Mesenchymal stem cell (in vitro differentiated cells and primary cell): ENCODE data around the gene UBB.

ENCODE experiments used
- DNase-seq: peaks from one replicate; pipeline ENCODE4 v3.0.0-alpha.2; 2013
- H2AFZ ChIP-seq: one replicate; pipeline ENCODE4 v1.6.1; 2013; ENCODE audit warnings: low read depth, mild to moderate bottlenecking, control low read depth, inconsistent platforms, low read length, moderate library complexity
- H2AK5ac ChIP-seq: 2 replicates; pipeline ENCODE4 v1.6.1; 2013; ENCODE audit warnings: low read length, moderate library complexity, mild to moderate bottlenecking, inconsistent platforms; ENCODE audit not compliant: severe bottlenecking
- H2BK120ac ChIP-seq: one replicate; pipeline ENCODE4 v1.6.1; 2013; ENCODE audit warnings: low read depth, mild to moderate bottlenecking, inconsistent platforms, low read length, moderate library complexity
- H2BK12ac ChIP-seq, 2 experiments: one replicate each; pipeline ENCODE4 v1.6.1; 2013; ENCODE audit warnings: inconsistent platforms in 2 of 2, low read length in 2 of 2, mild to moderate bottlenecking in 2 of 2, moderate library complexity in 2 of 2, control low read depth in 1 of 2
- H2BK15ac ChIP-seq: one replicate; pipeline ENCODE4 v1.6.1; 2013; ENCODE audit warnings: mild to moderate bottlenecking, low read depth, inconsistent platforms; ENCODE audit not compliant: poor library complexity, severe bottlenecking
- H2BK5ac ChIP-seq: 2 replicates; pipeline ENCODE4 v1.6.1; 2013; ENCODE audit warnings: low read depth, mild to moderate bottlenecking, low read length, control low read depth, inconsistent platforms; ENCODE audit not compliant: poor library complexity, severe bottlenecking
- H3K14ac ChIP-seq, 2 experiments: one replicate each; pipeline ENCODE4 v1.6.1; 2013; ENCODE audit warnings: inconsistent platforms in 2 of 2, low read length in 2 of 2, control low read depth in 1 of 2, mild to moderate bottlenecking in 1 of 2, moderate library complexity in 1 of 2
- H3K18ac ChIP-seq, 2 experiments: one replicate each; pipeline ENCODE4 v1.6.1; 2013; ENCODE audit warnings: inconsistent platforms in 2 of 2, low read length in 2 of 2, control low read depth in 1 of 2, low read depth in 1 of 2, mild to moderate bottlenecking in 1 of 2
- H3K23ac ChIP-seq, 2 experiments: one replicate each; pipeline ENCODE4 v1.6.1; 2013; ENCODE audit warnings: inconsistent platforms in 2 of 2, low read length in 2 of 2, mild to moderate bottlenecking in 2 of 2, moderate library complexity in 2 of 2, control low read depth in 1 of 2
- H3K27ac ChIP-seq: 2 replicates; pipeline ENCODE4 v1.5.1; 2013; ENCODE audit warnings: mild to moderate bottlenecking, moderate library complexity, low read length, control low read depth, inconsistent platforms; ENCODE audit not compliant: poor library complexity, severe bottlenecking
- H3K27me3 ChIP-seq, 2 experiments: 2 replicates each; pipeline versions ENCODE4 v1.6.1 to v1.7.0; 2013; ENCODE audit warnings: low read length in 2 of 2, mild to moderate bottlenecking in 2 of 2, moderate library complexity in 2 of 2, control low read depth in 1 of 2, inconsistent platforms in 1 of 2; ENCODE audit not compliant: control insufficient read depth in 1 of 2, insufficient read depth in 1 of 2
- H3K36me3 ChIP-seq, 2 experiments: 2 replicates each; pipeline versions ENCODE4 v1.6.1 to v1.7.0; 2013; ENCODE audit warnings: low read length in 2 of 2, control low read depth in 1 of 2, inconsistent platforms in 1 of 2, low read depth in 1 of 2, mild to moderate bottlenecking in 1 of 2; ENCODE audit not compliant: insufficient read depth in 2 of 2, control insufficient read depth in 1 of 2
- H3K4ac ChIP-seq, 2 experiments: one replicate each; pipeline ENCODE4 v1.6.1; 2013; ENCODE audit warnings: inconsistent platforms in 2 of 2, low read length in 2 of 2, mild to moderate bottlenecking in 2 of 2, moderate library complexity in 2 of 2, control low read depth in 1 of 2, low read depth in 1 of 2
- H3K4me1 ChIP-seq: 2 replicates; pipeline ENCODE4 v1.6.1; 2013; ENCODE audit warnings: low read depth, low read length, control low read depth; ENCODE audit not compliant: control insufficient read depth, insufficient read depth
- H3K4me2 ChIP-seq: 2 replicates; pipeline ENCODE4 v1.6.1; 2013; ENCODE audit warnings: low read length, mild to moderate bottlenecking, inconsistent platforms; ENCODE audit not compliant: poor library complexity, severe bottlenecking
- H3K4me3 ChIP-seq, 2 experiments: 2 replicates each; pipeline versions ENCODE4 v1.5.1 to v1.7.0; 2013; ENCODE audit warnings: low read length in 2 of 2, mild to moderate bottlenecking in 2 of 2, control low read depth in 1 of 2, low read depth in 1 of 2; ENCODE audit not compliant: insufficient read depth in 1 of 2
- H3K79me1 ChIP-seq: replicated peaks from 2 replicates; pipeline ENCODE4 v1.6.1; 2013; ENCODE audit warnings: mild to moderate bottlenecking, control low read depth, low read length, inconsistent platforms; ENCODE audit not compliant: poor library complexity, severe bottlenecking
- H3K9ac ChIP-seq: 2 replicates; pipeline ENCODE4 v1.7.0; 2013; ENCODE audit warnings: mild to moderate bottlenecking, low read length, moderate library complexity
- H3K9me3 ChIP-seq: 2 replicates; pipeline ENCODE4 v1.7.0; 2013; ENCODE audit warnings: mild to moderate bottlenecking, low read length; ENCODE audit not compliant: control insufficient read depth
- H4K8ac ChIP-seq: one replicate; pipeline ENCODE4 v1.6.1; 2013; ENCODE audit warnings: inconsistent platforms, mild to moderate bottlenecking, low read length, moderate library complexity
- H4K91ac ChIP-seq: one replicate; pipeline ENCODE4 v1.6.1; 2013; ENCODE audit warnings: mild to moderate bottlenecking, low read length, inconsistent platforms
- WGBS: methylation state at CpG from one replicate; pipeline ENCODE4 v1.1.7; 2013; ENCODE audit warnings: mixed read lengths; 5-methylcytosine and 5-hydroxymethylcytosine counted together

The UBB gene

GRCh38 chr17:16381496-16381820 lies 567 bp downstream of the UBB start:
- 15% methylated on average over 14 of the region's 14 CpGs for WGBS
- Histone ChIP-seq H3K36me3 (peaks cover 20 to 30% of the 10 kb centered on the region in 2 experiments), H2AK5ac (peak overlapping the region; percentile 83), H3K4me1 (peaks cover 4% of the 10 kb centered on the region), H4K91ac (no peak overlapping the region), H4K8ac (peak overlapping the region; percentile 69), H2BK12ac (no peak overlapping the region), H2BK15ac (no peak overlapping the region), H3K27me3 (no peaks in the 10 kb centered on the region), H3K18ac (peak overlapping the region; percentile 77 to 92), H3K23ac (no peak overlapping the region), H3K4ac (peak overlapping the region; percentile 82 to 89), H2BK120ac (no peak overlapping the region), H3K14ac (no peak overlapping the region), H3K4me2 (peak overlapping the region; percentile 84), H3K9me3 (no peaks in the 10 kb centered on the region), H3K4me3 (peak overlapping the region; percentile 87 to 93), H3K79me1 (no peaks in the 10 kb centered on the region), H3K9ac (peak overlapping the region; percentile 99), H2BK5ac (peak overlapping the region; percentile 44), H3K27ac (peak overlapping the region; percentile 91), H2AFZ (no peak overlapping the region)
- DNase-seq = no peak

GRCh38 chr17:16383216-16383615 lies 2.3 kb downstream of the UBB start:
- no peak overlapping the region for H3K18ac ChIP-seq
- no peak overlapping the region for H3K4ac ChIP-seq
- peaks cover 7% of the 10 kb centered on the region for H3K4me1 ChIP-seq
- DNase-seq = no peak
- H3K79me1 ChIP-seq = no peaks in the 10 kb centered on the region
- H3K9me3 ChIP-seq = no peaks in the 10 kb centered on the region
- no peak overlapping the region for H3K23ac ChIP-seq
- no peak overlapping the region for H4K8ac ChIP-seq
- peak overlapping the region; percentile 99 for H3K9ac ChIP-seq
- H3K36me3 ChIP-seq = peaks cover 20 to 30% of the 10 kb centered on the region in 2 experiments
- H2BK120ac ChIP-seq = no peak overlapping the region
- H3K27me3 ChIP-seq = no peaks in the 10 kb centered on the region
- no peak overlapping the region for H4K91ac ChIP-seq
- H3K14ac ChIP-seq = peak overlapping the region in 1 of 2 experiments; percentile 36
- 84% methylated on average over 4 of the region's 4 CpGs for WGBS
- no peak overlapping the region for H2AK5ac ChIP-seq
- H3K4me2 ChIP-seq = no peak overlapping the region
- H2BK5ac ChIP-seq = no peak overlapping the region
- no peak overlapping the region for H3K27ac ChIP-seq
- H2BK15ac ChIP-seq = no peak overlapping the region
- no peak overlapping the region for H2BK12ac ChIP-seq
- H2AFZ ChIP-seq = no peak overlapping the region
- H3K4me3 ChIP-seq = peak overlapping the region in 1 of 2 experiments; percentile 93

- Histone ChIP-seq H3K18ac (no peak overlapping the region), H3K36me3 (peaks cover 20 to 30% of the 10 kb centered on the region in 2 experiments), H3K9me3 (no peaks in the 10 kb centered on the region), H4K91ac (no peak overlapping the region), H3K14ac (no peak overlapping the region), H3K9ac (peak overlapping the region; percentile 99), H3K4me1 (peaks cover 7% of the 10 kb centered on the region), H3K27ac (no peak overlapping the region), H2AFZ (no peak overlapping the region), H4K8ac (no peak overlapping the region), H3K4me2 (no peak overlapping the region), H3K4ac (no peak overlapping the region), H2BK5ac (no peak overlapping the region), H3K27me3 (no peaks in the 10 kb centered on the region), H2BK15ac (no peak overlapping the region), H2BK12ac (no peak overlapping the region), H2AK5ac (no peak overlapping the region), H2BK120ac (no peak overlapping the region), H3K79me1 (no peaks in the 10 kb centered on the region), H3K4me3 (peak overlapping the region in 1 of 2 experiments; percentile 12), H3K23ac (no peak overlapping the region)
- 99% methylated on average over 5 of the region's 5 CpGs for WGBS
- DNase-seq = no peak
Observed at GRCh38 chr17:16383772-16384287, 2.9 kb downstream of the UBB start.

DNA sequence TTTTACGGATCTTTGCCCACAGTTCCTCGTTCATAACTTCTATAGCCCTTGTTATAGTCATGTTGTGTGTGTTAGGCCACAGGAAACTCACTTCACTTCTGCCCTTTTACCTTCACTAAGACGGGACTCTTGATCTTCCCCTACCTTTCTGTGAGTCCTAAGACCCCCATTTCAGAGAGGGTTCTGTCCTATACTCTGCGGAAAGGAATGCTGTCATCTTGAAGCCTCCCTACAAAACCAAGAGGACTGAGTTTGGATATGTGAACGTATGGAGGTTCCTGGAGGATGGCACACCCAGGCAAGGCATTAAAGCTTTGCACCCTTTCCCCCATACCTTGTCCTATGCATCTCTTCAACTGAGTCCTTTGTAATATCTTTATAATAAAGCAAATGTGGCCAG lies 3.7 kb downstream of the UBB start:
- Histone ChIP-seq H3K27ac (peak overlapping the region; percentile 12), H2BK120ac (no peak overlapping the region), H3K9ac (no peak overlapping the region), H3K79me1 (no peaks in the 10 kb centered on the region), H2AK5ac (no peak overlapping the region), H3K9me3 (no peaks in the 10 kb centered on the region), H2BK5ac (no peak overlapping the region), H3K4me3 (no peak overlapping the region), H2AFZ (no peak overlapping the region), H3K4ac (no peak overlapping the region), H3K27me3 (no peaks in the 10 kb centered on the region), H3K23ac (no peak overlapping the region), H3K4me2 (no peak overlapping the region), H2BK15ac (no peak overlapping the region), H2BK12ac (no peak overlapping the region), H3K14ac (no peak overlapping the region), H3K36me3 (peaks cover 20 to 30% of the 10 kb centered on the region in 2 experiments), H4K8ac (no peak overlapping the region), H3K18ac (no peak overlapping the region), H3K4me1 (peaks cover 7% of the 10 kb centered on the region), H4K91ac (no peak overlapping the region)
- WGBS = 82% methylated on average over 3 of the region's 5 CpGs
- DNase-seq = no peak
